Skin of body (tissue), 2 donors: ENCODE data around the gene TGFBR2. TPM values are rescaled to one million over a fixed set of nuclear protein-coding genes. Genes with fewer than 3 reads are reported as not detected.

Experiments used
- DNase-seq: peaks from one replicate; lab custom pipeline; 2025; lab: John Stamatoyannopoulos, UW
- total RNA-seq: library from RNA; depleted of rRNA; stranded (reverse); fragments of >200 nt; gene quantifications from one replicate; pipeline ENCODE4 v1.2.3, GENCODE V29; 2014

The TGFBR2 gene
- total RNA-seq, 1 donor from 2014 or later, result 71.5 TPM

DNA sequence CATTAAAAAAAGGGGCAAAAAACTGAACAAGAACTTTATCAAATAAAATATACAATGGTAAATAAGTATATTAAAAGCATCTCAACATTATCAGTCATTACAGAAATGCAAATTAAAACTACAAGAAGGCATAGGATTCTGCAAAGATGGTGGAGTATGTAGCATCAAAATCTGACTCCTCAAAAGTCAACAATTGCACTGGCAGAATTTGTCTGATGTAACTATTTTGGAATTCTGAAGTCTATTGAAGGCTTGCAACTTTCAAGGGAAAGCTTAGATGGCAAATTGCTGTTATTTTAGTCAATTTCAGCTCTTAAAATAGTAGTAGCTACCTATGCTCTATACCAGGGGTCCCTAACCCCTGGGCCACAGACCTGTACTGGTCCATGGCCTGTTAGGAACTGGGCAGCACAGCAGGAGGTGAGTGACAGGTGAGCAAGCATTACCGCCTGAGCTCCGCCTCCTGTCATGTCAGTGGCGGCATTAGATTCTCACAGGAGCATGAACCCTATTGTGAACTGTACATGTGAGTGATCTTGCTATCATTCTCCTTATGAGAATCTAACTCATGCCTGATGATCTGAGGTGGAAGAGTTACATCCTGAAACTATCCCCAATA, 107.6 kb downstream of the TGFBR2 start:
- DNase-seq, result no peak

DNA sequence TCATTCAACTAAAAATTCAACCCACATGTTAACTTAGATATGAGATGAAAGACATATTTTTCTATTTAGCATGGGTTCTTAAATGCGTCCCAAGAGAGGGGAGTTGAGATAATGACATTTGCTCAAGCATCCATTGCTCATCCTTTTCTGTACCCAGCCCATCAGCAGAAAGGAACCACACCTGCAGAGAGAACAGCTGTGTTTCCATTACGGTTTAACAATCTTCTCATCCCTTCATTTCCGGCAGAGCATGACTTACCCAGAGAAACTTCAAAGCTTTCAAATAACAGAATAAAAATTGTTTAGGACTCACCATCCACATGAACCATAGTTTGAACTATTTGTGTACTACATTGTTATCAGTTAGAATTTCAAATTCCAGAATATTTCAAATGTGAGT, 113.1 kb downstream of the TGFBR2 start:
- no peak for DNase-seq

DNA sequence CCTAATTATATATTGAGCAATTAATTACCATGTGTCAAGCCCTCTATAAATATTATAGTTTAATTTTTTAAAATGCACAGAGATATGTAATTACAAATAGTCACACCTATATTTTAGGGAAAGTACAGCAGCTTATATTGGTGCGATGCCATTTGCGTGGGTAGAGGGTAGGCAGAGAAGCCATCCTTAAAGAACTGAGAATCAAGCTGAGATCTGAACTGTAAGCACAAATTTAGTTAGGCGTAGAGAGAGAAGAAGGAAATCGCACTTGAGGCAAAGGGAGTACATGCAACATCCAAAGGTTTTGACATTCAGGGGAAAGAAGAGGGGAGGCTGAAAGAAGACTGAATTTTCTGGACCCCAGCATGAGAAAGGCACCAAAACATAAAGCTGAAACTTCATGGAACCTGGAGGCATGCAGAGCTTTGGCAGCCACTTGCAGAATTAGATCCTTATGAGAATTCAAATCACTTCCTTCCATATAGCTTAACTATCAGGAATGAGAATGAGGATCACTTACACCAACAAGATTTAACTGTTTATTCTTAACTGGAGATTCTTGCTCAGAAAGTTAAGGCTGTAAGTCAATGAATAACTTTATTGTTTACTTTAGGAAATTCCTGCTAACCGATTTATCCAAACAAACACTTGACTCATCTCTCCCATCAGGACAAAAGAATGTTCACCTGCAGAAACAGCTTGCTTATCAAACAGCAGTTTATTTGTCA, 114.3 kb downstream of the TGFBR2 start:
- DNase-seq, result no peak

DNA sequence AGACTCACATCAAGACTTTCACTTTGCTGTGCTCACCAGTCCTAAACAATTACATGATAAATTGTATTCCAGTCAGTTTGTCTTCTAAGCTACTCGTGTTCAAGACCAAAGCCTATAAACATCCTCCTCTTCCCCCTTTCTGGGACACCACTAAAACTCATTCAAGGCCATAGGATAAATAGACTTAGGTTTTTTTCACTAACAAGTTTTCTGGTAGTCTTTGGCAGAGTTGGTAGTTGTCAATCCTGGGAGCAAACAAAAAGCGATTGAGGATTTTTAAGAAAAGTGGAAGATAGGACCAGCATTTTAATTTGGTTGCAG, 114.9 kb downstream of the TGFBR2 start:
- no peak for DNase-seq

DNA sequence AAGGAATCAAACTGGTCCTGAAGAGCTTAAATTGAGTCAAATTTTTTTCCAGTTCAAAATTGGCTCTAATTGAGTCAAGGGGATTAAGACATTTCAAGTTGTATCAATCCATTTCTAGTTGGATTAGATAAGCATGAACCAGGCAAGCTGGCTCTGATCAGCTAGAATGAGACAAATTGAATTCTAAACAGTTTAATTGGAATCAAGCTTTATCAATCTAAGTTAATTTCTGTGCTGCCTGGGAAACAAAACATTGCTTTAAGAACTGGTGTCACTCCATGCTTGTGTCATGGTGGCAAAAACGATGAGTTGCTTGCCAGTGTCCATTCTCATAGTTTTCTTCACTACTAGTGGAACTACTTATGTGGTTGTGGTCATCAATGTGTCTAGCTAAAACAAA, 116.8 kb downstream of the TGFBR2 start:
- DNase-seq, result no peak

DNA sequence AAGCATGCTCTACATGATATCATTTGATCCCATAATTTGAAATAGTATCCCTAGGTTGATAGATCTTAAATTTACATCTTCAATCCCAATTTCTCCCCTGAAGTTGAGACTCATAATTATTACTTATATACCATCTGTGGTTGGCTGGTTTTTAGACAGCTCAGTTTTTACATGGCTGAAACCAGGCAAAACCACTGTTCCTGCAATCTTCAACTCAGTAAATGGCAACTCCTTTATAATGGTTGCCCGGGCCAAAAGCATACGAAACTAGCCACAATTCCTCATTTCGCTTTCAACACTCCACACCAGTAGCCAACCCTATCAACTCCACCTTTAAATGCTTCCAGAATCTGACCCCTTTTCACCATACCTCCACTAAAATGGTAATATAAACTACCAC, 118.5 kb downstream of the TGFBR2 start:
- DNase-seq, result no peak

DNA sequence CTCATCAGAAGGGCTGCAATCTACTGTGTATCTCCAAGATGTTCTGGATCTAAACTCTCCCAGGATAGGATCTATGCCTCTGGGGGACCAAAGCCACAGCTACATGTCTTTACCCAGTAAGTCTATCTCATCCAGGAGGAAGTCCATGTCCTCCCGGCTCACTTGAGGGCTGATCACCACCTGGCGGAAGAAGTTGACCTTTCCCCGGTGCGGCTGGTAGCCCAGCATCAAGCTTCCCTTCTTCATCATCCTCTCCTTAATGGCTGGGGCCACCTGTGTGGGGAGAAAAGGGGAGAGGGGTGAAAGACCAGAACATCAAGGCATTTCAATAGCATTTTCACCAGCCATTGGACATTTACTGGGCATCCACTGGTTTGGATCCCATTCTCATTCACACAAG, 121.7 kb downstream of the TGFBR2 start:
- DNase-seq, result no peak

DNA sequence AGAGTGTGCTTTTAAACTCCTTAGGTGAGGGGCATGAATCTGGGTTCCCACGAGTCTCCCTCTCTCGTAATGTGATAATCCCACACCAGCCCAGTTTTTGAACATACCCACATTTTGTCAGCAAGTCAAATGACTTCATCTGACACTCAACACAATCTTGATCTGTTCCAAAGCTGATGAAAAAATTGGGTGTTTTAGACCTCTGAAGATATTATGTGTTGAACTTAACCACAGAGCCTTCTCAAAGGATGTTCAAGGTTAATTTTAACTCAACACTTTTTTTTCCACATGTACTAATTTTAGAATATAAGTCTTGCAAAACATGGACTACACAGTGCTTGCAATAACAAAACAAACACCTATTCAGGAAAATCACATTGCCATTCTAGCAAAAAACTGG, 123.1 kb downstream of the TGFBR2 start:
- no peak for DNase-seq

DNA sequence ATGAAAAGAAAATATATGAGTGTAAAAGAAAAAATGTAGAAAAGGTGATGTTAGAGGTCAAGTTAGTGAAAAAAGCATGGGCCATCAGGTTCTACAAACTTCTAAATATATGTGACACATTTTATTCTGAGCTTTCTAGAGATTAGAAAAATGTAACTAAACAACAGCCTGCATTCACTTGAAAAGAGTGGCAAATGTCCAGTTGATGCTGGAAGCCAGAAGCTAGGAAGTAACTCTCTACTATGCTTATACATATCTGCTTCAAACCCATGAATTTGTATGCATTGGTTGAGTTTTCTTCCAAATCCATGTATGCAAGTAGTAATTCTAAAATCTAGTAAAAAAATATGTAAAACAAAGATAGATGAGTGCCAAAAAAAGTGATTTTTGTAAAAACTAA, 123.5 kb downstream of the TGFBR2 start:
- no peak for DNase-seq

DNA sequence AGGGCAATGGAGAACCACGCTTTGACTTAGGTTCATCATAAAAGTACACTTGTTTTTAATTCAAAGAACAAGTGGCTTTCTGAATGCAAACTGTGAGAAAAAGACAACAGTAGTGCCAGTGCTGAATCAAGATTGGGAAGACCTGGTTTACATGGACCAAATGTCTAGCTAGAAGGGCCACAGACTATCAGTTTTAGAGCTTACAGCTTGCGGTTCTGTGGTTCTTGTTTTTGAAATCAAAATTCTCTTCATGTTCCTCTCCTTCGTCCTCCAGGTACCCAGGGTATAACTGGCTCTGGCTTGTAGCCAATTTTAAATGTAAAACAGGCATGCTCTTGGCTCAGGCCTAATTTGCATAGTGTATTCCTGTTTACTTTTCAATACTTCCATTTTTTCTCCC, 124.6 kb downstream of the TGFBR2 start:
- no peak for DNase-seq

DNA sequence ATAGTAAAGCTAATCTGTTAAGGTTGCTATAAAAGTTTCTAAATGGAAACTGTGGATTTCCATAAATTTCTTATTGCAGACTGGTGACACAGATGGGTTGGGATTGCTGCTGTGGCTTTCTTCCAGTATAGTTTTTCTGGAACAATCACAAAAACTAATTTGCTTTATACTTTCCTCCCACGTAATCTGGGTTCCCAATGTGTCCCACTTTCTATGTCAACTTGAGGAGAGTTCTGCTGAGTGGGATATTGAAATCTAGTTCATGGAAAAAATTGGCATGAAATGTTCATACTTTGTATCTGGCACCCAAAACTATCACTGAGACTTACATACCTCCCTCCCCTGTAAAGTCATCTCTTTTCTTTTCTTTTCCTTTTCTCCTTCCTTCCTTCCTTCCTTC, 126.8 kb downstream of the TGFBR2 start:
- no peak for DNase-seq

DNA sequence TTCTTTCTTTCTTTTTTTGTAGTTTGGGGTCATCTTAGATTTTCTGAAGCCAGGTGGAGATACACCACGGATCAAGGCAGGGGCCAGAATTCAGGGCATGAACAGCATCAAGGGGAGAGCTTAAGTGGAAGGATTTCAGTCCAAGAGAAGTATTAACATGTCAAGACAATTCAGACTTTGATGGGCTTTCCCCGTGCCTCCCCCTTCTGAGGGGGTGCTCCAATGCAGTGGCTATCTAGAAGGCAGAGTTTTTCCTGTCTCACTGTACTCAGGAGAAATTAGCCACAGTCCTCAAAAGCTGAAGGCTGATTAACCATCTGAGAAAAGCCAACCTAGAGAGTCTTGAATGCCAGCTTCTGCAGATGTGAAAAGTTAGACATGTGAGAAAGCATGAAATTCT, 127.3 kb downstream of the TGFBR2 start:
- no peak for DNase-seq

DNA sequence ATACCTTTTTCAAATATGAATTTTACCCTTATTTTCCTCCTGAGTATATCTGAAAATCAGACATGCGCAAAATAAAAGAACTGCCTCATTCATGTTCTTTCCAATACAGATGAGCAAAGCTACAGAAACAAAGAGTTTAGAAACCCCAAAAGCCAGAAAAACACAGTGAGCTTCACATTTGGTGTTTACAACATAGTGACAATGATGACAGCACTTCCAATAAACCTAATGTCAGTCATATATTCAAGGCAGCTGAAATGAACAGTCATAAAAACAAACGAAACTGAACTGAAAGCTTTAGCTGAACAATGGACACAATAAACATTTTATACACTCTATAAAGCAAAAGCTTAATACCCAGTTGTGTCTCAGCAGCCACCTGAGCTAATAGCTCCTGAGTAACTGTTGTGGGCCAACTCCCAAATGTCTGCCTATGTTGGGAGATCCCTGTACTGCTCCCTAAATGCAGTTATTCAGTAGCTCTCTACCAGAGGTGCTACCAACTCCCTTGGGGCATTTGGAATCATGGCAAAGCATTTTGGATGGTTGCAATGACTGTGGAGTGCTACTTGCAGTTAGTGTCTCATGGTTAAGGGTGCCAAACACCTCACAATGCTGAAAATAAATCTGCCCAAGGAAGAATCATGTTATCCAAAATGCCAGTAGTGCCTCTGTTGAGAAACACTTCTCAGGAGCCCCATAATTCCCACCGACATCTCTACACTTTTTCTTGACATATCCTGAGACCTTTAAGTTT, 131.5 kb downstream of the TGFBR2 start:
- no peak for DNase-seq

DNA sequence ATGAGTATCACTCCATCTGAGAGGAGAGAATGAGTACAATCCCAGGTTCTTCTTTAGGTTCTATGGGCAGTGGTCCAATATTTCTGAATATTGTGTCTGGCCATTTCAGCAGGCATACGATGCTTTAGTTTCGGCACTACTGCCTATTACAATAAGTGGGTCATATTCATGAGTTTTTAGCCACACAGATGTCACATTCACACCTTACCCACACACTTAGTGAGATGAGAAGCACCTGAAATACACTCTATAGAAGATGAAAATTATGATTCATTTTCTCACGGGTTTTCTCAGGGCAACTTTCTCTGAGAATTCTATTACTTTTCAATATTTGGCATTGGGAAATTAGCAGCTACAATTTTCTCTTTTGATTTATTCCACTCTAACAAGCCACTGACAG, 132.2 kb downstream of the TGFBR2 start:
- DNase-seq, result no peak

DNA sequence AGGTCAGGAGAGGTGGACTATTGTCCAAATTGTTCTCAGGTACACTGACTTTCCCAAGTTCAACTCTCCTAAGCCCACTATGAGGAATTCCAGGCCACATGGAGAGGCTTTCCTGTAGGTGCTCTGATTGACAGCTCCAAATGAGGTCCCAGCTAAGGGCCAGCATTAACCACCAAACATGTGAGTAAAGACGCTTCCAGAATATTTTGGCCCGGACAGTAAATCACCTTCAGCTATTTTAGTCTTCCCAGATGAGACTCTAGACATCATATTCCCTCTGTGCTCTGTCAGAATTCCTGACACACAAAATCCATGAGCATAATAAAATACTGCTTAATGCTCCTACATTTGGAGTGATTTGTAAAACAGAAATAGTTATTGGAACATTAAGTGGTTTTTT, 135.5 kb downstream of the TGFBR2 start:
- DNase-seq, result no peak

DNA sequence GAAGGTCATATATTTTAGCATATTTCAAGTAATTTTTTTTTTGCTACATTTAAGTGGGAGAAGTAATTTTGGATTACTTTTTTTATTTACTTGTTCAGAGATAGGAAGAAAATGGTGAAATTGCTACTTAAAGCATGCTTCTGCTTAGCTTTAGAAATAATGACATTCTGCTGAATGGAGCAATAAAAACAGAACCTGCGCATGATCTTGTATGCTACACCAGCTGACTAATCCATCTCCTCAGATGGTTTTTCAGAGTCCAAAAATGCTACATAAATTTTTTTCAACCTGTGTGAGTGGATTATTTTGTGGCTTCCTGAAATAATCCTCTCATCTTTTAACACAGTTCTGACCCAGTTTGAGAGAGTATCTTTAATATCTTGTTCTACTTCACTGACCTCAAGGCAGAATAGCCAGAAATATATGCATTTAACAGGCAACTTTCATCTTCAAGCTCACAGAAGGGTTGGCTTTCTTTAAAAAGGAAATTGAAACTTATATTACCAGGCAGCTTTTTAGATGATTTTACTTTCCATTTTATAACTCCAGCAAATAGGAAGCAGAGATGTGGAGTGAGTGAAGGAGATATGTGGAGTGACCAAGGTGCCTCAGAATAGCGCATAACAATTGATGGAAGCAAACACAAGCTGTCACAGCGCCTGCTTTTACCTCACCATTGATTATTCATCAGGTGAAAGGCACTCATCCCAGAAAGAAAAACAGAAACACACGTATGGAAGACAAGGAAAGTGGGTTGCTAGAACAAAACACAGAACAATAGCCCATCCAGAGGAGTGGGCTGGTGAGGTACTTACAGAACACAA, 136.6 kb downstream of the TGFBR2 start:
- DNase-seq, result no peak
